ENCODE measurements around the gene EXOC6.

GRCh38 chr10:92845921-92846320 lies 2.4 kb upstream of the EXOC6 start:
- TF ChIP-seq CTCF (IDR thresholded peaks at IDR 0.05) (no peak), POLR2A (IDR thresholded peaks at IDR 0.05) (no peak)
